ENCODE measurements around the gene C1orf174. TPM values are rescaled to one million over a fixed set of nuclear protein-coding genes. Genes with fewer than 3 reads are reported as not detected.

The C1orf174 gene
- total and polyA plus RNA-seq, 2 donors (not counting 1 experiment from before 2014, with no cell fraction given): 24.1 to 39.6 TPM

DNA sequence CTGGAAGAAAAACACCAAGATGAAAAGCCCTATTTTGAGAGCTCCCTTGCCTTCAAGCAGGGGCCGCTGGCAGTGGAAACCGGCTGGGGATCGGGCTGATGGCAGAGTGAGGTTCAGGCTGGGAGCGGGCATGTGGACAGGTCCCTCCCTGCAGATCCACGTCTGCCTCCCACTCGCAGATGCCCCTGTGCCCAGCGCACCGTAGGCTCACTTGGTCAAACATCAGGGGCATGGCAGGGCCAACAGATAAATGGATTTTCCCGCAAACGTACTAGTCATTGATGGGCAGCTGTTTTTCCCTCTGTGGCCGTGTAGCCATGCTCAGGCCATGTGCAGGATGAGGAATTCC lies 6.6 kb upstream of the C1orf174 start:
- Histone ChIP-seq H3K27me3 (ENCODE audit: control insufficient read depth, insufficient read depth, low read length) (no peaks in the 10 kb centered on the region), H3K79me2 (ENCODE audit: control insufficient read depth, insufficient read depth, low read length) (no peaks in the 10 kb centered on the region), H2AFZ (ENCODE audit: low read length) (no peak overlapping the region), H3K4me1 (ENCODE audit: control insufficient read depth, extremely low read depth, insufficient read depth, low read length) (no peaks in the 10 kb centered on the region), H3K4me3 (replicated peaks in 1 of 4; ENCODE audit: control extremely low read depth in 1 of 4, insufficient read depth in 1 of 4, low read depth in 3 of 4, low read length in 4 of 4) (no peak overlapping the region), H3K9ac (ENCODE audit: insufficient read depth, low read length) (no peak overlapping the region), H3K36me3 (ENCODE audit: control insufficient read depth, insufficient read depth, low read length) (no peaks in the 10 kb centered on the region), H4K20me1 (ENCODE audit: control insufficient read depth, extremely low read depth, insufficient read depth, low read length) (no peaks in the 10 kb centered on the region), H3K4me2 (ENCODE audit: extremely low read depth, insufficient read depth, low read length) (no peak overlapping the region), H3K9me3 (ENCODE audit: control insufficient read depth, insufficient read depth, low read depth, low read length) (no peaks in the 10 kb centered on the region), H3K27ac (ENCODE audit: insufficient read depth, low read length) (no peak overlapping the region)
- no peak for DNase-seq (ENCODE audit: low read depth in 2 of 2)
- TF ChIP-seq, protein P1, sequence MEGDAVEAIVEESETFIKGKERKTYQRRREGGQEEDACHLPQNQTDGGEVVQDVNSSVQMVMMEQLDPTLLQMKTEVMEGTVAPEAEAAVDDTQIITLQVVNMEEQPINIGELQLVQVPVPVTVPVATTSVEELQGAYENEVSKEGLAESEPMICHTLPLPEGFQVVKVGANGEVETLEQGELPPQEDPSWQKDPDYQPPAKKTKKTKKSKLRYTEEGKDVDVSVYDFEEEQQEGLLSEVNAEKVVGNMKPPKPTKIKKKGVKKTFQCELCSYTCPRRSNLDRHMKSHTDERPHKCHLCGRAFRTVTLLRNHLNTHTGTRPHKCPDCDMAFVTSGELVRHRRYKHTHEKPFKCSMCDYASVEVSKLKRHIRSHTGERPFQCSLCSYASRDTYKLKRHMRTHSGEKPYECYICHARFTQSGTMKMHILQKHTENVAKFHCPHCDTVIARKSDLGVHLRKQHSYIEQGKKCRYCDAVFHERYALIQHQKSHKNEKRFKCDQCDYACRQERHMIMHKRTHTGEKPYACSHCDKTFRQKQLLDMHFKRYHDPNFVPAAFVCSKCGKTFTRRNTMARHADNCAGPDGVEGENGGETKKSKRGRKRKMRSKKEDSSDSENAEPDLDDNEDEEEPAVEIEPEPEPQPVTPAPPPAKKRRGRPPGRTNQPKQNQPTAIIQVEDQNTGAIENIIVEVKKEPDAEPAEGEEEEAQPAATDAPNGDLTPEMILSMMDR (conservative IDR thresholded peaks at IDR 0.05 in 1 of 2, IDR thresholded peaks at IDR 0.05 in 1 of 2; ENCODE audit: low read depth in 1 of 2, low read length in 2 of 2): no peak
- TF ChIP-seq EZH2 (IDR thresholded peaks at IDR 0.05; ENCODE audit: low read length, missing control alignments): no peak

DNA sequence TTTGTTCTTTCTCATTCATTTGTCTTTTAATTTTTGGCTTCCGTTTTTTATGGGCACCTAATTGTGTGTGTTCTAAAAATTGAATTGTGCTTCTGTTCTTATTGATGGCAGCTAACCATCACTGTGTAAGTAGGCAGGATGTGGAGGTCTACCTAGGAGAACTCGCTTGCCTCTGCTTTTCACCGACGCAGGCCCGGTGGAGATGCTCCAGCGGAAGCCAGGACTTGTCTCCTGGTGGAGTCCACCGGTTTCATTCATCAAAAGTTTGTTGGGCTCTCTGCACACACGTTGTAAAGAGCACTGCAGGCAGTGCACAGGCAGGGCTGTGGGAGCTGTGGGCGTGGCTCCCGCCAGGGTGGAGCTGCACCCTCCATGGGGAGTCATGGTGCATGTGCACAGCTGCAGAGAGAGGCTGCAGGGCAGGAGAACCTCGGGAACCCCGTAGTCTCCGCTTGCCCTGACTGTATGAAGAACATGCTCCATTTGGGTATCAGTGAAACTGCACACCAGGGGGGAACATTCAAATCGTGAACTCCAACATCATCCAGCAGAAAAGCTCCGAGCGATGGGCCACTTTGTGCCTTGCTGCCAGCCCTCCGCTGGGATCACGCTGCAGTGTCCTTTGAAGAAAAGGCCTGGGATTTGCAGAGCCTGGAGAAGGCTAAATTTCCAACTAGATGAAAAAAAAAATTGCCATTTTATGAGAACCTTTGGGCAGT lies 6.0 kb upstream of the C1orf174 start:
- no peaks in the 10 kb centered on the region for H3K4me1 ChIP-seq (ENCODE audit: control insufficient read depth, extremely low read depth, insufficient read depth, low read length)
- no peaks in the 10 kb centered on the region for H3K9me3 ChIP-seq (ENCODE audit: control insufficient read depth, insufficient read depth, low read depth, low read length)
- H2AFZ ChIP-seq (ENCODE audit: low read length): no peak overlapping the region
- no peaks in the 10 kb centered on the region for H3K27me3 ChIP-seq (ENCODE audit: control insufficient read depth, insufficient read depth, low read length)
- no peaks in the 10 kb centered on the region for H3K79me2 ChIP-seq (ENCODE audit: control insufficient read depth, insufficient read depth, low read length)
- no peak for TF ChIP-seq EZH2 (IDR thresholded peaks at IDR 0.05; ENCODE audit: low read length, missing control alignments)
- TF ChIP-seq, protein P1 (conservative IDR thresholded peaks at IDR 0.05 in 1 of 2, IDR thresholded peaks at IDR 0.05 in 1 of 2; ENCODE audit: low read depth in 1 of 2, low read length in 2 of 2): no peak
- H3K9ac ChIP-seq (ENCODE audit: insufficient read depth, low read length): no peak overlapping the region
- H3K4me2 ChIP-seq (ENCODE audit: extremely low read depth, insufficient read depth, low read length): no peak overlapping the region
- H4K20me1 ChIP-seq (ENCODE audit: control insufficient read depth, extremely low read depth, insufficient read depth, low read length): no peaks in the 10 kb centered on the region
- DNase-seq (ENCODE audit: low read depth in 2 of 2): no peak
- no peak overlapping the region for H3K4me3 ChIP-seq (replicated peaks in 1 of 4; ENCODE audit: control extremely low read depth in 1 of 4, insufficient read depth in 1 of 4, low read depth in 3 of 4, low read length in 4 of 4)
- H3K36me3 ChIP-seq (ENCODE audit: control insufficient read depth, insufficient read depth, low read length): no peaks in the 10 kb centered on the region
- H3K27ac ChIP-seq (ENCODE audit: insufficient read depth, low read length): no peak overlapping the region

DNA sequence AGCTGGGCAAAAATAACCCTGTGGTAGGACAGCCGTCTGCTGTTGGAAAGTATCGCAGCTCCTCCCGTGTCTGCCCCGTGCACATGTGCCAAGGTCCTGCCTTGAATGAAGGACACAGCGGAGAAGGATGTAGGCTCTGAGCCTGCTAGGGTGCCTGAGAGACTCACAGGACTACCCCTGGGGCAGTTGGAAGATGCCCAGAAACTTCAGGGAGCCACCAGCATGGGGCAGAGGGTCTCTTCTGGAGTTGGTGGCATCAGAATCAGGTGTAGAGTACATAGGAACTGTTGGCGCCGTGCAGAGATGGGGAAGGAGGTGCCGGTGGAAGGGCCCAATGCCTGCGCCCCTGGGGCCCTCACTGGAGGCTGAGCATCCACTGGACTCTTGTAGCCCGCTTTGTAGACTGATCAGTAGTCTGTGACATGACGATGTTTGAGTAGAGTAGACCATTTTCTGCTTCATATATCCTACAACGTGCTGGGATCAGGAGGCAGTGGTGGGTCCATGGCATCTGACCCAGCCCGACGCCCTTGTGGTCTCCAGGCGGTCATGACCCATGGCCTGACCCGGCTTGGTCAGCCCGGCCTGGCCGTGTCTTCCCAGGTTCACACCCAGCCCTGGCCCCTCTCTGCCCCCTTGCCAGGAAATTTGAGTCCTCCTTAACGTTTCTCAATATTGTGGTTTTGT lies 5.3 kb upstream of the C1orf174 start:
- no peaks in the 10 kb centered on the region for H3K79me2 ChIP-seq (ENCODE audit: control insufficient read depth, insufficient read depth, low read length)
- no peak overlapping the region for H2AFZ ChIP-seq (ENCODE audit: low read length)
- H3K4me2 ChIP-seq (ENCODE audit: extremely low read depth, insufficient read depth, low read length): no peak overlapping the region
- DNase-seq (ENCODE audit: low read depth in 2 of 2): no peak
- no peaks in the 10 kb centered on the region for H4K20me1 ChIP-seq (ENCODE audit: control insufficient read depth, extremely low read depth, insufficient read depth, low read length)
- TF ChIP-seq EZH2 (IDR thresholded peaks at IDR 0.05; ENCODE audit: low read length, missing control alignments): no peak
- TF ChIP-seq, protein P1 (conservative IDR thresholded peaks at IDR 0.05 in 1 of 2, IDR thresholded peaks at IDR 0.05 in 1 of 2; ENCODE audit: low read depth in 1 of 2, low read length in 2 of 2): no peak
- no peaks in the 10 kb centered on the region for H3K9me3 ChIP-seq (ENCODE audit: control insufficient read depth, insufficient read depth, low read depth, low read length)
- H3K4me3 ChIP-seq (replicated peaks in 1 of 4; ENCODE audit: control extremely low read depth in 1 of 4, insufficient read depth in 1 of 4, low read depth in 3 of 4, low read length in 4 of 4): no peak overlapping the region
- H3K9ac ChIP-seq (ENCODE audit: insufficient read depth, low read length): no peak overlapping the region
- H3K4me1 ChIP-seq (ENCODE audit: control insufficient read depth, extremely low read depth, insufficient read depth, low read length): no peaks in the 10 kb centered on the region
- no peaks in the 10 kb centered on the region for H3K27me3 ChIP-seq (ENCODE audit: control insufficient read depth, insufficient read depth, low read length)
- H3K36me3 ChIP-seq (ENCODE audit: control insufficient read depth, insufficient read depth, low read length): no peaks in the 10 kb centered on the region
- no peak overlapping the region for H3K27ac ChIP-seq (ENCODE audit: insufficient read depth, low read length)

Measured in fibroblast of lung (primary cell).